ENCODE data around the gene CFAP100. TPM values are rescaled to one million over a fixed set of nuclear protein-coding genes. Genes with fewer than 3 reads are reported as not detected.

CFAP100 gene
- total RNA-seq, 1 donor from 2014 or later = not detected

- no peaks in the 10 kb centered on the region for H4K20me1 ChIP-seq (ENCODE audit: low read depth)
- no peak for DNase-seq (ENCODE audit: low spot score)
- H3K9me3 Mint-ChIP-seq = no peaks in the 10 kb centered on the region
- H2AFZ ChIP-seq (replicated peaks) = no peak overlapping the region
- H3K9ac ChIP-seq = no peak overlapping the region
- peaks cover 14% of the 10 kb centered on the region for H3K4me1 Mint-ChIP-seq
- H3K27ac Mint-ChIP-seq = peak overlapping the region; percentile 74
- no peaks in the 10 kb centered on the region for H3K27me3 ChIP-seq
- no peak overlapping the region for H3K27ac ChIP-seq
- H3K4me3 ChIP-seq = no peak overlapping the region
- peaks cover 6% of the 10 kb centered on the region for H3K4me1 ChIP-seq
- H3K4me3 Mint-ChIP-seq = no peak overlapping the region
- no peak overlapping the region for H3K4me2 ChIP-seq
- peaks cover 10% of the 10 kb centered on the region for H3K36me3 Mint-ChIP-seq
- TF ChIP-seq EZH2phosphoT487 (IDR thresholded peaks at IDR 0.05) = no peak
- no peak for TF ChIP-seq CTCF (IDR thresholded peaks at IDR 0.05)
- no peak for TF ChIP-seq EZH2 (IDR thresholded peaks at IDR 0.05)
- no peaks in the 10 kb centered on the region for H3K9me3 ChIP-seq (ENCODE audit: low read depth)
- H3K36me3 ChIP-seq = no peaks in the 10 kb centered on the region
- H3F3A ChIP-seq (ENCODE audit: low read depth) = no peaks in the 10 kb centered on the region
- H3K27me3 Mint-ChIP-seq (ENCODE audit: insufficient read depth, low read depth) = peaks cover 3% of the 10 kb centered on the region
- H3K79me2 ChIP-seq (ENCODE audit: low read depth) = no peaks in the 10 kb centered on the region
These were observed 40.3 kb downstream of the CFAP100 start for GRCh38 chr3:126434931-126435411.

GRCh38 chr3:126435456-126436315 lies 41.0 kb downstream of the CFAP100 start:
- Mint-ChIP-seq H3K36me3 (peaks cover 10% of the 10 kb centered on the region), H3K9me3 (no peaks in the 10 kb centered on the region), H3K4me3 (no peak overlapping the region), H3K4me1 (peaks cover 20% of the 10 kb centered on the region), H3K27me3 (ENCODE audit: insufficient read depth, low read depth) (peaks cover 6% of the 10 kb centered on the region), H3K27ac (peak overlapping the region; percentile 74)
- no peaks in the 10 kb centered on the region for H4K20me1 ChIP-seq (ENCODE audit: low read depth)
- no peak for DNase-seq (ENCODE audit: low spot score)
- H3K4me1 ChIP-seq = peaks cover 9% of the 10 kb centered on the region
- no peaks in the 10 kb centered on the region for H3K9me3 ChIP-seq (ENCODE audit: low read depth)
- H3K4me2 ChIP-seq = no peak overlapping the region
- H3K27ac ChIP-seq = no peak overlapping the region
- no peaks in the 10 kb centered on the region for H3K36me3 ChIP-seq
- H3F3A ChIP-seq (ENCODE audit: low read depth) = no peaks in the 10 kb centered on the region
- no peaks in the 10 kb centered on the region for H3K27me3 ChIP-seq
- H3K79me2 ChIP-seq (ENCODE audit: low read depth) = no peaks in the 10 kb centered on the region
- no peak overlapping the region for H2AFZ ChIP-seq (replicated peaks)
- TF ChIP-seq CTCF (IDR thresholded peaks at IDR 0.05) (no peak), EZH2 (IDR thresholded peaks at IDR 0.05) (no peak), EZH2phosphoT487 (IDR thresholded peaks at IDR 0.05) (no peak)
- no peak overlapping the region for H3K9ac ChIP-seq
- no peak overlapping the region for H3K4me3 ChIP-seq

- no peak overlapping the region for H3K4me3 Mint-ChIP-seq
- no peaks in the 10 kb centered on the region for H3K79me2 ChIP-seq (ENCODE audit: low read depth)
- H3F3A ChIP-seq (ENCODE audit: low read depth) = no peaks in the 10 kb centered on the region
- H3K4me1 Mint-ChIP-seq = peaks cover 24% of the 10 kb centered on the region
- no peak for DNase-seq (ENCODE audit: low spot score)
- H2AFZ ChIP-seq (replicated peaks) = no peak overlapping the region
- H3K36me3 ChIP-seq = no peaks in the 10 kb centered on the region
- no peak overlapping the region for H3K4me3 ChIP-seq
- no peak overlapping the region for H3K4me2 ChIP-seq
- peaks cover 8% of the 10 kb centered on the region for H3K27me3 Mint-ChIP-seq (ENCODE audit: insufficient read depth, low read depth)
- H3K27ac ChIP-seq = no peak overlapping the region
- peaks cover 10% of the 10 kb centered on the region for H3K36me3 Mint-ChIP-seq
- no peak for TF ChIP-seq EZH2 (IDR thresholded peaks at IDR 0.05)
- TF ChIP-seq EZH2phosphoT487 (IDR thresholded peaks at IDR 0.05) = no peak
- no peak for TF ChIP-seq CTCF (IDR thresholded peaks at IDR 0.05)
- no peaks in the 10 kb centered on the region for H4K20me1 ChIP-seq (ENCODE audit: low read depth)
- peaks cover 18% of the 10 kb centered on the region for H3K4me1 ChIP-seq
- H3K27me3 ChIP-seq = no peaks in the 10 kb centered on the region
- no peaks in the 10 kb centered on the region for H3K9me3 Mint-ChIP-seq
- no peaks in the 10 kb centered on the region for H3K9me3 ChIP-seq (ENCODE audit: low read depth)
- no peak overlapping the region for H3K9ac ChIP-seq
- H3K27ac Mint-ChIP-seq = no peak overlapping the region
These were observed 42.4 kb downstream of the CFAP100 start for GRCh38 chr3:126436826-126437717.

All from neural progenitor cell (in vitro differentiated cells).